Neural progenitor cell (in vitro differentiated cells): ENCODE results near the gene KRT10. TPM values are rescaled to one million over a fixed set of nuclear protein-coding genes. Genes with fewer than 3 reads are reported as not detected.

ENCODE experiments used
- DNase-seq: peaks from one replicate; pipeline ENCODE4 v3.0.0-alpha.2; 2016; ENCODE audit warnings: low spot score
- H2AFZ ChIP-seq: fragments of 200-600 bp; sonication (generic); replicated peaks from 2 replicates; pipeline ENCODE4 v1.6.1; 2016; ENCODE audit warnings: antibody characterized with exemption
- H3F3A ChIP-seq: fragments of 200-600 bp; sonication (generic); 2 replicates; pipeline ENCODE4 v1.6.1; 2016; ENCODE audit warnings: antibody characterized with exemption, low read depth
- H3K27ac ChIP-seq: fragments of 200-600 bp; sonication (generic); 2 replicates; pipeline ENCODE4 v1.5.1; 2016; ENCODE audit warnings: mild to moderate bottlenecking
- H3K27me3 ChIP-seq: fragments of 200-600 bp; sonication (generic); 2 replicates; pipeline ENCODE4 v1.6.1; 2016; ENCODE audit warnings: mild to moderate bottlenecking, moderate library complexity
- H3K36me3 ChIP-seq: fragments of 200-600 bp; sonication (generic); 2 replicates; pipeline ENCODE4 v1.5.1; 2016
- H3K4me1 ChIP-seq: fragments of 200-600 bp; sonication (generic); 2 replicates; pipeline ENCODE4 v1.6.1; 2016; ENCODE audit warnings: mixed run types
- H3K4me2 ChIP-seq: fragments of 200-600 bp; sonication (generic); 2 replicates; pipeline ENCODE4 v1.6.1; 2016
- H3K4me3 ChIP-seq: fragments of 200-600 bp; sonication (generic); 2 replicates; pipeline ENCODE4 v1.5.1; 2016
- H3K79me2 ChIP-seq: fragments of 200-600 bp; sonication (generic); 2 replicates; pipeline ENCODE4 v1.6.1; 2016; ENCODE audit warnings: low read depth
- H3K9ac ChIP-seq: fragments of 200-600 bp; sonication (generic); 2 replicates; pipeline ENCODE4 v1.6.1; 2016
- H3K9me3 ChIP-seq: fragments of 200-600 bp; sonication (generic); 2 replicates; pipeline ENCODE4 v1.5.1; 2016; ENCODE audit warnings: low read depth
- H4K20me1 ChIP-seq: fragments of 200-600 bp; sonication (generic); 2 replicates; pipeline ENCODE4 v1.6.1; 2016; ENCODE audit warnings: low read depth
- H3K27ac Mint-ChIP-seq: 3 replicates; pipeline ENCODE4 v1.8.0; 2021; ENCODE audit warnings: mixed read lengths
- H3K27me3 Mint-ChIP-seq: 2 replicates; pipeline ENCODE4 v1.8.0; 2022; ENCODE audit warnings: low read depth, mild to moderate bottlenecking, inconsistent platforms, moderate library complexity, mixed read lengths; ENCODE audit not compliant: insufficient read depth
- H3K36me3 Mint-ChIP-seq: 3 replicates; pipeline ENCODE4 v1.8.0; 2021; ENCODE audit warnings: mixed read lengths
- H3K4me1 Mint-ChIP-seq: 3 replicates; pipeline ENCODE4 v1.8.0; 2021; ENCODE audit warnings: mixed read lengths
- H3K4me3 Mint-ChIP-seq: 3 replicates; pipeline ENCODE4 v1.8.0; 2021; ENCODE audit warnings: mild to moderate bottlenecking, moderate library complexity, mixed read lengths
- H3K9me3 Mint-ChIP-seq: 3 replicates; pipeline ENCODE4 v1.8.0; 2020; ENCODE audit warnings: mixed read lengths
- CTCF ChIP-seq: fragments of 200-600 bp; sonication (generic); IDR thresholded peaks from 2 replicates; pipeline ENCODE4 v1.5.1; 2017; ENCODE audit warnings: antibody characterized with exemption, mild to moderate bottlenecking
- EZH2 ChIP-seq: fragments of 200-600 bp; sonication (generic); IDR thresholded peaks from 2 replicates; pipeline ENCODE4 v1.6.1; 2017; ENCODE audit warnings: antibody characterized with exemption, mild to moderate bottlenecking, moderate library complexity
- EZH2phosphoT487 ChIP-seq: fragments of 200-600 bp; sonication (generic); IDR thresholded peaks from 2 replicates; pipeline ENCODE4 v1.6.1; 2017; ENCODE audit warnings: antibody characterized with exemption
- total RNA-seq: library from RNA; depleted of rRNA; stranded (reverse); fragments of >200 nt; gene quantifications from 2 replicates; pipeline ENCODE4 v1.2.3, GENCODE V29; 2015; ENCODE audit warnings: low replicate concordance

KRT10 gene
- total RNA-seq, 1 donor from 2014 or later: 7.5 TPM

GRCh38 chr17:40819528-40820125 lies 2.8 kb downstream of the KRT10 start:
- Histone ChIP-seq H3F3A (peaks cover 29% of the 10 kb centered on the region), H3K27ac (no peak overlapping the region), H3K79me2 (peaks cover 17% of the 10 kb centered on the region), H3K9me3 (no peaks in the 10 kb centered on the region), H3K4me1 (peaks cover 4% of the 10 kb centered on the region), H3K9ac (no peak overlapping the region), H4K20me1 (no peaks in the 10 kb centered on the region), H3K27me3 (peaks cover 34% of the 10 kb centered on the region), H3K4me3 (peak overlapping the region; percentile 78), H3K36me3 (no peaks in the 10 kb centered on the region), H3K4me2 (peak overlapping the region; percentile 76), H2AFZ (peak overlapping the region; percentile 60)
- DNase-seq: no peak
- Mint-ChIP-seq H3K9me3 (no peaks in the 10 kb centered on the region), H3K36me3 (peaks cover 3% of the 10 kb centered on the region), H3K27me3 (peaks cover 3% of the 10 kb centered on the region), H3K4me3 (peak overlapping the region; percentile 90), H3K27ac (peak overlapping the region; percentile 78), H3K4me1 (peaks cover 19% of the 10 kb centered on the region)
- TF ChIP-seq EZH2 (no peak), CTCF (no peak), EZH2phosphoT487 (no peak)

GRCh38 chr17:40818733-40819527 lies 3.5 kb downstream of the KRT10 start:
- peaks cover 33% of the 10 kb centered on the region for H3K27me3 ChIP-seq
- peak overlapping the region; percentile 89 for H3K4me2 ChIP-seq
- H3K9ac ChIP-seq: peak overlapping the region; percentile 59
- no peak overlapping the region for H3K27ac ChIP-seq
- Mint-ChIP-seq H3K9me3 (no peaks in the 10 kb centered on the region), H3K4me3 (peak overlapping the region; percentile 90), H3K27me3 (peaks cover 3% of the 10 kb centered on the region), H3K4me1 (peaks cover 19% of the 10 kb centered on the region), H3K36me3 (peaks cover 3% of the 10 kb centered on the region), H3K27ac (peak overlapping the region; percentile 78)
- peaks cover 4% of the 10 kb centered on the region for H3K4me1 ChIP-seq
- no peaks in the 10 kb centered on the region for H3K36me3 ChIP-seq
- DNase-seq: peak; percentile 93
- H3K79me2 ChIP-seq: peaks cover 17% of the 10 kb centered on the region
- no peaks in the 10 kb centered on the region for H4K20me1 ChIP-seq
- TF ChIP-seq EZH2 (no peak), CTCF (no peak), EZH2phosphoT487 (no peak)
- H3F3A ChIP-seq: peaks cover 29% of the 10 kb centered on the region
- H3K9me3 ChIP-seq: no peaks in the 10 kb centered on the region
- H3K4me3 ChIP-seq: peak overlapping the region; percentile 78
- peak overlapping the region; percentile 90 for H2AFZ ChIP-seq

GRCh38 chr17:40818343-40818732 lies 4.1 kb downstream of the KRT10 start:
- peak overlapping the region; percentile 88 for H3K4me3 Mint-ChIP-seq
- peaks cover 17% of the 10 kb centered on the region for H3K79me2 ChIP-seq
- H4K20me1 ChIP-seq: no peaks in the 10 kb centered on the region
- TF ChIP-seq EZH2phosphoT487: no peak
- no peak for TF ChIP-seq EZH2
- no peak for TF ChIP-seq CTCF
- H2AFZ ChIP-seq: peak overlapping the region; percentile 90
- peaks cover 4% of the 10 kb centered on the region for H3K4me1 ChIP-seq
- peaks cover 36% of the 10 kb centered on the region for H3K27me3 ChIP-seq
- H3K36me3 ChIP-seq: no peaks in the 10 kb centered on the region
- peaks cover 3% of the 10 kb centered on the region for H3K36me3 Mint-ChIP-seq
- H3K9me3 ChIP-seq: no peaks in the 10 kb centered on the region
- H3K9me3 Mint-ChIP-seq: no peaks in the 10 kb centered on the region
- peaks cover 29% of the 10 kb centered on the region for H3F3A ChIP-seq
- H3K9ac ChIP-seq: peak overlapping the region; percentile 59
- peak overlapping the region; percentile 69 for H3K27ac Mint-ChIP-seq
- no peak for DNase-seq
- H3K4me3 ChIP-seq: peak overlapping the region; percentile 78
- peak overlapping the region; percentile 89 for H3K4me2 ChIP-seq
- H3K27me3 Mint-ChIP-seq: peaks cover 3% of the 10 kb centered on the region
- H3K4me1 Mint-ChIP-seq: peaks cover 19% of the 10 kb centered on the region
- no peak overlapping the region for H3K27ac ChIP-seq
